Body of pancreas (tissue), 4 donors: Measurements from ENCODE around the gene MAML2.

ENCODE experiments used
- POLR2A ChIP-seq, 3 donors: fragments of 450-650 bp; IDR thresholded peaks; one replicate each; pipeline ENCODE4 v1.6.1; 2016; ENCODE audit warnings: antibody characterized with exemption in 3 of 3, mild to moderate bottlenecking in 2 of 3
- TF ChIP-seq, protein P1 (sequence below), 7 experiments: fragments of 450-650 bp in 4 of 7; fragments of 200-600 bp in 3 of 7; sonication (generic) in 3 of 7; IDR thresholded peaks; one replicate each; pipeline ENCODE4 v1.5.1; 2016 to 2019; ENCODE audit warnings: antibody characterized with exemption in 7 of 7

DNA sequence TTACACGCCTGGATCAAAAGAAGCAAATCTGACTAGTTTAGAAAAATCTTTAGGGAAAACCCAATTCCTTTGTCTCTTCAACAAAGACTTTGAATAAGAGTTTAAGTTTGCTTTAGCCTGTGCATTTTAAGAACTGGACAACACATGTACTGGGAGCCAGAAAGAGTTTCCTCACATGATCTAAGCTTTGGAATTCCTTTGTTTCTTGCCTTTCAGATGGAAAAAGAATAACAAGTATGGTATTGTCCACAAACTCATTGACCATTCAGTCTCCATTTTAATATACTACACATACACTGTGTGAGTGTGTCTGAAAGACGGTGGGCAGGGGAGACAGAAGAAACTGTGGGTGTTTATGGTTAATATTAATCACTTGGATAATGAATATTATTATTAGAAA, 205.6 kb downstream of the MAML2 start:
- no peak for TF ChIP-seq POLR2A (IDR thresholded peaks at IDR 0.05)
- TF ChIP-seq, protein P1, sequence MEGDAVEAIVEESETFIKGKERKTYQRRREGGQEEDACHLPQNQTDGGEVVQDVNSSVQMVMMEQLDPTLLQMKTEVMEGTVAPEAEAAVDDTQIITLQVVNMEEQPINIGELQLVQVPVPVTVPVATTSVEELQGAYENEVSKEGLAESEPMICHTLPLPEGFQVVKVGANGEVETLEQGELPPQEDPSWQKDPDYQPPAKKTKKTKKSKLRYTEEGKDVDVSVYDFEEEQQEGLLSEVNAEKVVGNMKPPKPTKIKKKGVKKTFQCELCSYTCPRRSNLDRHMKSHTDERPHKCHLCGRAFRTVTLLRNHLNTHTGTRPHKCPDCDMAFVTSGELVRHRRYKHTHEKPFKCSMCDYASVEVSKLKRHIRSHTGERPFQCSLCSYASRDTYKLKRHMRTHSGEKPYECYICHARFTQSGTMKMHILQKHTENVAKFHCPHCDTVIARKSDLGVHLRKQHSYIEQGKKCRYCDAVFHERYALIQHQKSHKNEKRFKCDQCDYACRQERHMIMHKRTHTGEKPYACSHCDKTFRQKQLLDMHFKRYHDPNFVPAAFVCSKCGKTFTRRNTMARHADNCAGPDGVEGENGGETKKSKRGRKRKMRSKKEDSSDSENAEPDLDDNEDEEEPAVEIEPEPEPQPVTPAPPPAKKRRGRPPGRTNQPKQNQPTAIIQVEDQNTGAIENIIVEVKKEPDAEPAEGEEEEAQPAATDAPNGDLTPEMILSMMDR (IDR thresholded peaks at IDR 0.05), result no peak
